OCI-LY1 (cell line): ENCODE data around the gene SLC14A1.

ENCODE experiments used
- EZH2 ChIP-seq: fragments of 200-600 bp; sonication (generic), shearing (Covaris generic); IDR thresholded peaks from 2 replicates; pipeline ENCODE4 v1.8.0; 2017; ENCODE audit warnings: borderline replicate concordance, mixed run types, mild to moderate bottlenecking, antibody characterized with exemption, low read length, moderate library complexity, mixed read lengths
- TF ChIP-seq, protein P1 (sequence below): fragments of 200-600 bp; sonication (generic), shearing (Covaris generic); IDR thresholded peaks from 2 replicates; pipeline ENCODE4 v1.5.1; 2017; ENCODE audit warnings: mild to moderate bottlenecking, antibody characterized with exemption, low read length, moderate library complexity, mixed read lengths

DNA sequence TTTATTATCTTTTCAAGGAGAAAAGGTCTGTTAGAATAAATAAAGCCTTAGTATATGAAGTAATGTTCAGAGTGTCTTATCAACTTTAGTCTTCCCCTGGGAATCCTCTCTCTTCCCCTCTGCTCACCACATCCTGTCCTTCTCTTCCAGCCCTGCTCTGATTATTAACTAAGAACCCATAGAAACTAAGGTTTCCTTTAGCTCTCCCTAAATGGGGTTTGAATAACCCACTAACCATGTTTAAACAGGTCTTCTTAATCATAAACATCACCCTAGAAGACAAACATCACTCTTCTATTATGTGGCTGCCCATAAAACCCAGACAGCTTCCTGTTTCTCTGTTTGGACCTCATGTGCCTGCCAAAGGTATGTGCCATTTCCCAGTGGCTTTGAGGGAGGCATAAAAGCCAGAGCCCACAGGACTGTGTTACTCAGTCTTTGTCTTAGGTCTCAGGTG, 50.1 kb downstream of the SLC14A1 start:
- TF ChIP-seq, protein P1, sequence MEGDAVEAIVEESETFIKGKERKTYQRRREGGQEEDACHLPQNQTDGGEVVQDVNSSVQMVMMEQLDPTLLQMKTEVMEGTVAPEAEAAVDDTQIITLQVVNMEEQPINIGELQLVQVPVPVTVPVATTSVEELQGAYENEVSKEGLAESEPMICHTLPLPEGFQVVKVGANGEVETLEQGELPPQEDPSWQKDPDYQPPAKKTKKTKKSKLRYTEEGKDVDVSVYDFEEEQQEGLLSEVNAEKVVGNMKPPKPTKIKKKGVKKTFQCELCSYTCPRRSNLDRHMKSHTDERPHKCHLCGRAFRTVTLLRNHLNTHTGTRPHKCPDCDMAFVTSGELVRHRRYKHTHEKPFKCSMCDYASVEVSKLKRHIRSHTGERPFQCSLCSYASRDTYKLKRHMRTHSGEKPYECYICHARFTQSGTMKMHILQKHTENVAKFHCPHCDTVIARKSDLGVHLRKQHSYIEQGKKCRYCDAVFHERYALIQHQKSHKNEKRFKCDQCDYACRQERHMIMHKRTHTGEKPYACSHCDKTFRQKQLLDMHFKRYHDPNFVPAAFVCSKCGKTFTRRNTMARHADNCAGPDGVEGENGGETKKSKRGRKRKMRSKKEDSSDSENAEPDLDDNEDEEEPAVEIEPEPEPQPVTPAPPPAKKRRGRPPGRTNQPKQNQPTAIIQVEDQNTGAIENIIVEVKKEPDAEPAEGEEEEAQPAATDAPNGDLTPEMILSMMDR = no peak
- no peak for TF ChIP-seq EZH2
